Measurements from ENCODE around the gene MYO1H. TPM values are rescaled to one million over a fixed set of nuclear protein-coding genes. Genes with fewer than 3 reads are reported as not detected.

MYO1H gene
- total and polyA plus RNA-seq, 2 of the 13 experiments (the other 11 are each of a cell fraction or from before 2014, with no cell fraction given) = not detected

- TF ChIP-seq DRAP1 (CRISPR knock-in tag; IDR thresholded peaks at IDR 0.05) (no peak), CEBPB (IDR thresholded peaks at IDR 0.05; ENCODE audit: borderline replicate concordance, low read depth, low read length) (peak; percentile 96), ZBTB7A (CRISPR knock-in tag; IDR thresholded peaks at IDR 0.05) (no peak)
Observed at GRCh38 chr12:109430244-109430643, 82.5 kb downstream of the MYO1H start (continued).

- H3K27me3 ChIP-seq (ENCODE audit: control insufficient read depth in 1 of 2, insufficient read depth in 2 of 2, low read length in 2 of 2) = peaks cover 0 to 4% of the 10 kb centered on the region in 2 experiments; a peak in 1 of 5 replicates
- H3K4me2 ChIP-seq (ENCODE audit: low read depth, low read length) = peak overlapping the region; percentile 76
- no peaks in the 10 kb centered on the region for H4K20me1 ChIP-seq (ENCODE audit: insufficient read depth, low read length)
- CTCF ChIA-PET (ENCODE audit: low intra/inter-chr PET ratio, low total read pairs) = no interaction called here
- H3K9me3 ChIP-seq (ENCODE audit: low read length) = no peaks in the 10 kb centered on the region
- no peaks in the 10 kb centered on the region for H3K79me2 ChIP-seq (ENCODE audit: insufficient read depth, low read length)
- no TSS peak for BruUV-seq (replicated peaks)
- POLR2A ChIA-PET = interaction anchor here (0.9 to 1.4 kb wide), 2 partner anchors 45 to 316 kb away, joined by 3 read pairs; partner anchors contain the start of genes ACACB, KCTD10 and UBE3B
- FAIRE-seq (no peak), DNase-seq (ENCODE audit: low spot score) (no peak), ATAC-seq (no peak)
- H3K9ac ChIP-seq (ENCODE audit: insufficient read depth, low read depth, low read length) = no peak overlapping the region
- H3K4me3 ChIP-seq (replicated peaks in 1 of 3; ENCODE audit: insufficient read depth in 1 of 3, low read depth in 2 of 3, low read length in 3 of 3) = peak overlapping the region in 1 of 3 experiments; percentile 52; a peak in 2 of 6 replicates
- H3K4me1 ChIP-seq (ENCODE audit: insufficient read depth, low read length) = peaks cover 28% of the 10 kb centered on the region
- intact Hi-C loops (cut with micrococcal nuclease; ENCODE audit: unreplicated experiment) = loop anchor here (1.0 to 2.0 kb wide), 2 partner anchors 44 to 345 kb away; partner anchors contain the start of genes KCTD10 and UBE3B
- 18% methylated on average over 6 of the region's 6 CpGs for WGBS (ENCODE audit: low lambda C conversion rate)
- no peaks in the 10 kb centered on the region for H3K36me3 ChIP-seq (replicated peaks in 1 of 2; ENCODE audit: control insufficient read depth in 1 of 2, insufficient read depth in 2 of 2, low read length in 2 of 2)
- H2AFZ ChIP-seq (ENCODE audit: low read length) = no peak overlapping the region
- in situ Hi-C loops (cut with HindIII; ENCODE audit: extremely low pct_ligation_motif_present, low pct_unique_long_range_greater_than_20kb) = no loop called here
- TF ChIP-seq ATF7 (IDR thresholded peaks at IDR 0.05) = peak; percentile 88
- no peak for TF ChIP-seq ATF7 (CRISPR knock-in tag; IDR thresholded peaks at IDR 0.05)
- no peak for TF ChIP-seq ZNF597 (CRISPR knock-in tag; IDR thresholded peaks at IDR 0.05)
- TF ChIP-seq, protein P1, sequence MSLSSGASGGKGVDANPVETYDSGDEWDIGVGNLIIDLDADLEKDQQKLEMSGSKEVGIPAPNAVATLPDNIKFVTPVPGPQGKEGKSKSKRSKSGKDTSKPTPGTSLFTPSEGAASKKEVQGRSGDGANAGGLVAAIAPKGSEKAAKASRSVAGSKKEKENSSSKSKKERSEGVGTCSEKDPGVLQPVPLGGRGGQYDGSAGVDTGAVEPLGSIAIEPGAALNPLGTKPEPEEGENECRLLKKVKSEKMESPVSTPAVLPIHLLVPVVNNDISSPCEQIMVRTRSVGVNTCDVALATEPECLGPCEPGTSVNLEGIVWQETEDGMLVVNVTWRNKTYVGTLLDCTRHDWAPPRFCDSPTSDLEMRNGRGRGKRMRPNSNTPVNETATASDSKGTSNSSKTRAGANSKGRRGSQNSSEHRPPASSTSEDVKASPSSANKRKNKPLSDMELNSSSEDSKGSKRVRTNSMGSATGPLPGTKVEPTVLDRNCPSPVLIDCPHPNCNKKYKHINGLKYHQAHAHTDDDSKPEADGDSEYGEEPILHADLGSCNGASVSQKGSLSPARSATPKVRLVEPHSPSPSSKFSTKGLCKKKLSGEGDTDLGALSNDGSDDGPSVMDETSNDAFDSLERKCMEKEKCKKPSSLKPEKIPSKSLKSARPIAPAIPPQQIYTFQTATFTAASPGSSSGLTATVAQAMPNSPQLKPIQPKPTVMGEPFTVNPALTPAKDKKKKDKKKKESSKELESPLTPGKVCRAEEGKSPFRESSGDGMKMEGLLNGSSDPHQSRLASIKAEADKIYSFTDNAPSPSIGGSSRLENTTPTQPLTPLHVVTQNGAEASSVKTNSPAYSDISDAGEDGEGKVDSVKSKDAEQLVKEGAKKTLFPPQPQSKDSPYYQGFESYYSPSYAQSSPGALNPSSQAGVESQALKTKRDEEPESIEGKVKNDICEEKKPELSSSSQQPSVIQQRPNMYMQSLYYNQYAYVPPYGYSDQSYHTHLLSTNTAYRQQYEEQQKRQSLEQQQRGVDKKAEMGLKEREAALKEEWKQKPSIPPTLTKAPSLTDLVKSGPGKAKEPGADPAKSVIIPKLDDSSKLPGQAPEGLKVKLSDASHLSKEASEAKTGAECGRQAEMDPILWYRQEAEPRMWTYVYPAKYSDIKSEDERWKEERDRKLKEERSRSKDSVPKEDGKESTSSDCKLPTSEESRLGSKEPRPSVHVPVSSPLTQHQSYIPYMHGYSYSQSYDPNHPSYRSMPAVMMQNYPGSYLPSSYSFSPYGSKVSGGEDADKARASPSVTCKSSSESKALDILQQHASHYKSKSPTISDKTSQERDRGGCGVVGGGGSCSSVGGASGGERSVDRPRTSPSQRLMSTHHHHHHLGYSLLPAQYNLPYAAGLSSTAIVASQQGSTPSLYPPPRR (CRISPR knock-in tag; IDR thresholded peaks at IDR 0.05; ENCODE audit: borderline replicate concordance) = no peak
- H3K27ac ChIP-seq (ENCODE audit: extremely low read length, insufficient read depth, low read length) = no peak overlapping the region
Observed at GRCh38 chr12:109432431-109432830, 84.7 kb downstream of the MYO1H start.

Data from HepG2 (cell line).